Brain microvascular endothelial cell (primary cell): ENCODE data around the gene APBA2.
A peak's percentile ranks its signal among the peaks of the same experiment; 100 is the strongest.
"Not testable (repeated sequence)": the region's sequence is repeated elsewhere in the genome, so short reads cannot be mapped to it uniquely, and the experiment has no call there.

Source experiments
- DNase-seq: peaks from one replicate; pipeline ENCODE4 v3.0.0-alpha.2; 2020
- H3K27ac ChIP-seq: fragments of 250-450 bp; sonication (Bioruptor Pico); 2 replicates; pipeline ENCODE4 v1.5.1; 2020; ENCODE audit warnings: mild to moderate bottlenecking, moderate library complexity
- H3K27me3 ChIP-seq: fragments of 250-450 bp; sonication (Bioruptor Pico); replicated peaks from 2 replicates; pipeline ENCODE4 v1.5.1; 2020; ENCODE audit warnings: mild to moderate bottlenecking
- H3K36me3 ChIP-seq: fragments of 250-450 bp; sonication (Bioruptor Pico); replicated peaks from 2 replicates; pipeline ENCODE4 v1.5.1; 2020; ENCODE audit warnings: mild to moderate bottlenecking
- H3K4me3 ChIP-seq: 2 replicates; pipeline ENCODE4 v1.5.1; 2011; ENCODE audit warnings: low read depth, mild to moderate bottlenecking, control low read depth, low read length, moderate library complexity
- in situ Hi-C: cut with HindIII; loops from 2 replicates; pipeline ENCODE4 v1.10.0; 2017; ENCODE audit warnings: low sequenced_read_pairs, low pct_ligation_motif_present
- TF ChIP-seq, protein P1 (sequence below): IDR thresholded peaks from 2 replicates; pipeline ENCODE4 v1.5.1; 2011; ENCODE audit warnings: low read depth, mild to moderate bottlenecking, moderate library complexity, low read length, control low read depth, inconsistent platforms; ENCODE audit errors: missing control alignments

Gene APBA2

DNA sequence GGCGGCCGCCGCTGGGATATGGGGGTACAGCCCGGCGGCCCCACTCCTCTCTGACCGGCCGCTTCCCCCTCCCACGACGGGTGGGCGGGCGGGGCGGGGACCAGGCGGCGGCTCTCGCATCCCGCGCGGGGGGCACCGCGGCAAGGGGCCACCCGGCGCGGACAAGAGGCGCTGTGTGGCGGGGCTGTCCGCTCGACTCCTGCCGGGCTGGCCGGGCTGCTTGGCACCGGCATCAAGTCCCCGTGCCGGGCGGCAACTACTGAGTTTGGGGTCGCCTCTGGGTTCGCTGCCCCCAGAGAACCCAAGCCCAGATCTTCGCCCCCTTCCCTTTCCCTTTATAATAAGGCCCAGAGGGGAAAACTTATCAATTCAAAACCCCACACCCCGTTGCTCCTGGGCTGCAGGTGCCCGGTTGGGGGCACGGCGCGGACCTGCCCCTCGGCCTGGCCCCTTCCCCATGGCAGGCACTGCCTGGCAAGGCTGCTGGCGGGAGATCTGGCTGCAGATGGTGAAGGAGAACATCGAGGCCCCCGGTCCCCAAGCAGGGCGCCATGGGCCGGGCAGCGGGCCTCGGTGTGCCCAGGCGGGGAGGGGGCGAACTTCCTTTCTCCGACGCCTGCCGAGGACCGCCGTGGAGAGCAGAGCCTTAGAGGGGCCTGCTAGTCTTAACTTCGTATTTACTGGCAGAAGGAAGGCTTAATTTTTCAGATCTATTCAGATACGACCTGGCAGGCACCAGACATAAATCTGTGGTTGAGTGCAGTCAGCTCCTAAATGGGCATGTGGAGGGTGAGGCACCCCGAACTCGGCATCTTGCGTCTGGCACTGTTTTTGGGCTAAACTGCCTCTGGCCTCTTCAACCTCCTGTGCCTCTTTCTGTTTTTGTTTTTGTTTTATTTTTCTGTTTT, 911 bp downstream of the APBA2 start:
- Histone ChIP-seq H3K36me3 (no peaks in the 10 kb centered on the region), H3K4me3 (peak overlapping the region; percentile 61), H3K27me3 (no peaks in the 10 kb centered on the region), H3K27ac (no peak overlapping the region)
- in situ Hi-C loops: no loop called here
- no peak for DNase-seq
- TF ChIP-seq, protein P1, sequence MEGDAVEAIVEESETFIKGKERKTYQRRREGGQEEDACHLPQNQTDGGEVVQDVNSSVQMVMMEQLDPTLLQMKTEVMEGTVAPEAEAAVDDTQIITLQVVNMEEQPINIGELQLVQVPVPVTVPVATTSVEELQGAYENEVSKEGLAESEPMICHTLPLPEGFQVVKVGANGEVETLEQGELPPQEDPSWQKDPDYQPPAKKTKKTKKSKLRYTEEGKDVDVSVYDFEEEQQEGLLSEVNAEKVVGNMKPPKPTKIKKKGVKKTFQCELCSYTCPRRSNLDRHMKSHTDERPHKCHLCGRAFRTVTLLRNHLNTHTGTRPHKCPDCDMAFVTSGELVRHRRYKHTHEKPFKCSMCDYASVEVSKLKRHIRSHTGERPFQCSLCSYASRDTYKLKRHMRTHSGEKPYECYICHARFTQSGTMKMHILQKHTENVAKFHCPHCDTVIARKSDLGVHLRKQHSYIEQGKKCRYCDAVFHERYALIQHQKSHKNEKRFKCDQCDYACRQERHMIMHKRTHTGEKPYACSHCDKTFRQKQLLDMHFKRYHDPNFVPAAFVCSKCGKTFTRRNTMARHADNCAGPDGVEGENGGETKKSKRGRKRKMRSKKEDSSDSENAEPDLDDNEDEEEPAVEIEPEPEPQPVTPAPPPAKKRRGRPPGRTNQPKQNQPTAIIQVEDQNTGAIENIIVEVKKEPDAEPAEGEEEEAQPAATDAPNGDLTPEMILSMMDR: no peak

DNA sequence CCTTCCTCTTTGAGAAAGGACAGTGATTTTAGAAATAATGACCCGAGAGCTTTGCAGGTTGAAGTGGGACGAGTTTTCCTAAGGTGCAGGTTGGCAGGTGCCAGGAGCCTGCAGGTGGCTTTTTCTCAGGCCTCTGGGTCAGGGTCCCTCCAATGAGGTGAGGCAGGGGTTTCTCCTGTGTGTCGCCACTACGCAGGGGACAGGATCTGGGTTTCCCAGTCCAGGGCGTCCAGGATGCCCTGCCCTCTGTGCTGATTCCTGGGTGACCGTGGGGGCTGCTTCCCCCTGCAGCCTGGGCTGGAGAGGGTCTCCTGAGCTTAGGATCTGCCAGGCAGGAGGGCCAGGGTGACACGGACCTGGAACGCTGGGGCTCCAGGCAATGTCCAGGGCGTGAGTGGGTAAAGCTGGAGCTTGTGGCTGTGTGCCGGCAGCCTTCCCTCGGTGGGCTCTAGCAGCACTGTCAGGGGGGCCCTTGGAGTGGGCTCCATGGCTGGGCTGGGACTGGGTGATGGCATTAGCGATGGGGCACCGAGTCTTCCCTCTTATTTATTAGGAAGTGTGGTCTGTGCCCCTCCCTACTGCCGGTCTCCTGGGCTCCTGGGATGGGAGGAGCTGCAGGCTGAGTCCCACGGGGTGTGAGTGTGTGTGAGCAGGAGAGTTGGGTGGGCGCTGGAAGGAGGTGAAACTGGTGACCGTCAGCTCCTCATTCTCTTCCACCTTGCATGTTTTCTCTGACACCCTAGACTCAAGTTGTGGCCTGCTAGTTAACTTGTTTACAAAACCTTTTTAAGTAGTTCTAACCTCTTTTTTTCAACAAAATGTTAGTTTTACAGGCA, 1.8 kb downstream of the APBA2 start:
- in situ Hi-C loops: no loop called here
- Histone ChIP-seq H3K27me3 (no peaks in the 10 kb centered on the region), H3K27ac (no peak overlapping the region), H3K36me3 (no peaks in the 10 kb centered on the region), H3K4me3 (no peak overlapping the region)
- DNase-seq: no peak
- TF ChIP-seq, protein P1: no peak

DNA sequence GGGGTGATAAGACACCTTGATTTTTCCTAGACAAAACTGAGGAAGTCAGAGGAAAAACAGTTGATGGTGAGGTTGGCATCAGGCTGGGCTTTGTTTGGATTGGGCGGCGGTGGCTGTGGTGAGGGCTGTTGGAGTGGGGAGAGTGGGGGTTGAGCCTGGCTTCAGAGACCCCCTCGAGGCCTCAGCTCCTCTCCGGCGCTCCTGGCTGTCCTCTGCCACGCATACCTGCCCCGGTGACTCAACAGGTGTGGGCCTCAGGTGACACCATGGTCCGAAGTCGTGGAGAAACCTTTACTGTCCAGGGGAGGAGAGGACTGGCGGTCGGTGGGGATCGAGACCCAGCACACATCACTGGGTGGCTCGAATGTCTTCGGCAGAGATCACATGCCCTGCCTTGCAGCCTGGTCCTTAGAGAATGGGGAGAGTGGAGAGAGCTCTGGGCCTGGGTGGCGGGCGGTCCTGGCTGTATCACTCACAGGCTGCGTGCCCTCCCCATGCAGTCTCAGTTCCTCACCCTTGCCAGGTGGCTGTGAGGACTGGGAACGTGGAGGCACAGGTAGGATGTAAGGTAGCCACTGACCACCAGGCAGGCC, 2.6 kb downstream of the APBA2 start:
- H3K36me3 ChIP-seq: no peaks in the 10 kb centered on the region
- no peak for DNase-seq
- no peaks in the 10 kb centered on the region for H3K27me3 ChIP-seq
- no peak overlapping the region for H3K4me3 ChIP-seq
- in situ Hi-C loops: no loop called here
- TF ChIP-seq, protein P1: no peak
- H3K27ac ChIP-seq: no peak overlapping the region

DNA sequence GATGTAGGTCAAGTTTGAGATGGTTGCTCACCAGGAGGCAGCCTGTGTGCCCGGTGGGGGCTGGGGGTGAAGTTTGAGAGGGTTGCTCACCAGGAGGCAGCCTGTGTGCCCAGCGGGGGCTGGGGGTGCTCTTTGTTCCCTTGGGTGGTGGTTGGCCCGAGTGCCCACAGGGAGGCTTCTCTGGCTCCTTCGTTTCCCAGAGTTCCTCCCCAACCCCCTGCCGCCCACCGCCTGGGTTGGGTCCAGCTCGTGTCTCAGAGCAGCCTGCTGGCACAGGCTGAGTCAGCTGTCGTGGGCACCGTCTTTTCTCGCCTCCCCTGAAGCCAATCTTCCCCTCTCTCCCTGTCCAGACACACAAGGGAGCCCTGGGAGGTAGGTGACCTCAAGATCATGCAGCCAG, 3.1 kb downstream of the APBA2 start:
- no peak overlapping the region for H3K4me3 ChIP-seq

DNA sequence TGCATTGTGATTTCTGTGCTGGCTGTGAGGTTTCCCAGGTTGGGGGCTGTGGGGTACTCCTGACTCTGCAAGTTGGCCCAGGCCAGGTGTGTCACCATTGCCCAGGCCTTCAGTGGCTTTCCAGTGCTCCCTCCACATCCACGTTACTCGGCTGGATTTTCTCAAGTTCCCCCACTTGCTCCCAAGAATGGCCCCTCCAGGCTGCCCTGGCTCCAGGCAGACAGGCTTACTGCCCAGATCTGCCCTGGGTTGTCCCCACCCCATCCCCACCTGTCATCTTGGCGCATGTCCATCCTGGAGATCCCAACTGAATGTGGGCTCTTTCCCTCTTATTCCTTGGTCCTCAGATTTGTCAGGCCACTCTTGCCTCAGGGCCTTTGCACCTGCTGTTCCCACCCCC, 3.6 kb downstream of the APBA2 start:
- no peak for DNase-seq
- H3K36me3 ChIP-seq: no peaks in the 10 kb centered on the region
- H3K4me3 ChIP-seq: no peak overlapping the region
- in situ Hi-C loops: no loop called here
- H3K27me3 ChIP-seq: no peaks in the 10 kb centered on the region
- no peak overlapping the region for H3K27ac ChIP-seq
- TF ChIP-seq, protein P1: no peak

More for the DNA sequence above, 3.1 kb downstream of the APBA2 start:
- no peak for DNase-seq
- Histone ChIP-seq H3K27ac (no peak overlapping the region), H3K27me3 (no peaks in the 10 kb centered on the region), H3K36me3 (no peaks in the 10 kb centered on the region)
- in situ Hi-C loops: no loop called here
- TF ChIP-seq, protein P1: no peak

DNA sequence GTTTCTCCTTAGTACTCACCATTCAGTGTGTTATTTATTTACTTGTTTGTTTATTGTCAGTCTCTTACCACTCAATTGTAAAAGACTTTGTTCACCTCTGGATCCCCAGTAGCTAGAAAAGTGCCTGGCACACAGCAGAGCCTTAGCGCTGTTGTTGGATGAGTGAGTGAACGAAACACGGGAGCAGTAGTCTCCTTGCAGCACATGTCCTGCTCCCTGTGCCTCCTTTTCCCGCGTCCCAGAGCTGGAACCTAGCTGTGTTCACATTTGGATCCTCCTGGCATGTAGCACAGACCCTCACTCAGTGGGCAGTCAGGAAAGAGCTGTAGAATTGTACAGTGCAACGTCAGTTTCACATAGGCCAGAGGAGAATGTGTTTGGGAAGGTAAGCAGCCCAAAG, 4.1 kb downstream of the APBA2 start:
- DNase-seq, H3K27me3 ChIP-seq, H3K36me3 ChIP-seq, H3K27ac ChIP-seq, in situ Hi-C loops, H3K4me3 ChIP-seq: not testable (repeated sequence)

DNA sequence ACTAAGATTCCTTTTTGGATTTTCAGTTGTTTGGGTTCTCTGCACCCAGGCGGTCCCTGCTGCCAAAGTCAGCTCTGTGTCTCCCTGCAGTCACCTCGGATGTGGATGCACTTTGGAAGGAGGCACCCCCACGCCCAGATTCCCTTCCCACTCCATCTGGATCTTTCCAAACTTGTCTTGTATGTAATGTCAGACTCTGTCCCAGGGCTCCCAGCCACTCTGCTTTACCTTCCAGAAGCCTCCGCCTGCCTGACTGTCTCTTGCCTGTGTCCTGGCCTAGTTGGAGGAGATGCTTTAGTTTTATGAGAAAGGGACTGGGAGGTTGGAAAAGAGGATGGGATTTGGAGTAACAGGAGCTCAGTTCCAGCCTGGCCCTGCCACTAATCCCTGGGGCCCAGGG, 4.5 kb downstream of the APBA2 start:
- DNase-seq, H3K36me3 ChIP-seq, in situ Hi-C loops, H3K27me3 ChIP-seq, H3K4me3 ChIP-seq, H3K27ac ChIP-seq: not testable (repeated sequence)
